Lung microvascular endothelial cell (primary cell): Measurements from ENCODE around the gene OPRD1. TPM values are rescaled to one million over a fixed set of nuclear protein-coding genes. Genes with fewer than 3 reads are reported as not detected.
A peak's percentile ranks its signal among the peaks of the same experiment; 100 is the strongest.
"Not testable (repeated sequence)": the region's sequence is repeated elsewhere in the genome, so short reads cannot be mapped to it uniquely, and the experiment has no call there.

ENCODE experiments used
- DNase-seq, 2 donors: peaks; one replicate each; pipeline versions ENCODE4 v3.0.0 to v3.0.0-alpha.2; 2010; ENCODE audit warnings: low read depth in 2 of 2
- total RNA-seq: library from RNA; depleted of rRNA; stranded (reverse); fragments of >200 nt; gene quantifications from 2 replicates; pipeline ENCODE4 v1.2.1, GENCODE V29; 2014

Gene OPRD1
- not detected in 2 replicates for total RNA-seq

GRCh38 chr1:28811766-28812668 lies at the start of gene OPRD1:
TSS of gene OPRD1 (plus strand) at chr1:28812170. CDS start at chr1:28812384, 214 bp downstream.
- peak; percentile 6 to 26 for DNase-seq

- DNase-seq, result no peak
Observed at GRCh38 chr1:28766532-28767183, 45.3 kb upstream of the OPRD1 start.

- DNase-seq, result no peak
Observed at GRCh38 chr1:28770601-28771165, 41.3 kb upstream of the OPRD1 start.

GRCh38 chr1:28771921-28772320 lies 40.0 kb upstream of the OPRD1 start:
- not testable (repeated sequence) for DNase-seq

GRCh38 chr1:28773105-28773504 lies 38.9 kb upstream of the OPRD1 start:
- no peak for DNase-seq

- DNase-seq, result peak; percentile 56 to 79
Observed at GRCh38 chr1:28775121-28775942, 36.6 kb upstream of the OPRD1 start.

GRCh38 chr1:28776341-28776740 lies 35.6 kb upstream of the OPRD1 start:
- no peak for DNase-seq

- no peak for DNase-seq
Observed at GRCh38 chr1:28778021-28778420, 33.9 kb upstream of the OPRD1 start.

- no peak for DNase-seq
Observed at GRCh38 chr1:28779751-28780408, 32.1 kb upstream of the OPRD1 start.

- no peak for DNase-seq
Observed at GRCh38 chr1:28781305-28781704, 30.7 kb upstream of the OPRD1 start.

GRCh38 chr1:28782011-28782410 lies 30.0 kb upstream of the OPRD1 start:
- no peak for DNase-seq

- no peak for DNase-seq
Observed at GRCh38 chr1:28783363-28783762, 28.6 kb upstream of the OPRD1 start.

- no peak for DNase-seq
Observed at GRCh38 chr1:28789412-28789811, 22.6 kb upstream of the OPRD1 start.

GRCh38 chr1:28789816-28790215 lies 22.2 kb upstream of the OPRD1 start:
- no peak for DNase-seq

- no peak for DNase-seq
Observed at GRCh38 chr1:28790377-28791035, 21.5 kb upstream of the OPRD1 start.

- DNase-seq, result not testable (repeated sequence)
Observed at GRCh38 chr1:28791929-28792328, 20.0 kb upstream of the OPRD1 start.

GRCh38 chr1:28792644-28793121 lies 19.3 kb upstream of the OPRD1 start:
- DNase-seq, result no peak

- DNase-seq, result not testable (repeated sequence)
Observed at GRCh38 chr1:28794582-28794981, 17.4 kb upstream of the OPRD1 start.

GRCh38 chr1:28796352-28797211 lies 15.4 kb upstream of the OPRD1 start:
- DNase-seq, result no peak
